Parathyroid adenoma (tissue), 2 donors: ENCODE data around the gene HDAC9.
"Not testable (repeated sequence)": the region's sequence is repeated elsewhere in the genome, so short reads cannot be mapped to it uniquely, and the experiment has no call there.

Source experiments
- H2AFZ ChIP-seq: fragments of 300-600 bp; sonication (generic); one replicate; pipeline ENCODE4 v1.7.0; 2017; ENCODE audit warnings: antibody characterized with exemption, mild to moderate bottlenecking
- H3K27ac ChIP-seq: fragments of 300-600 bp; sonication (generic); one replicate; pipeline ENCODE4 v1.7.0; 2017
- H3K27me3 ChIP-seq: fragments of 300-600 bp; sonication (generic); one replicate; pipeline ENCODE4 v1.7.0; 2017; ENCODE audit warnings: low read length; ENCODE audit not compliant: control insufficient read depth, insufficient read depth
- H3K36me3 ChIP-seq: fragments of 300-600 bp; sonication (generic); one replicate; pipeline ENCODE4 v1.7.0; 2017; ENCODE audit warnings: low read length; ENCODE audit not compliant: control insufficient read depth, insufficient read depth
- H3K4me1 ChIP-seq: fragments of 300-600 bp; sonication (generic); one replicate; pipeline ENCODE4 v1.7.0; 2017; ENCODE audit warnings: control low read depth
- H3K4me2 ChIP-seq: fragments of 300-600 bp; sonication (generic); one replicate; pipeline ENCODE4 v1.7.0; 2017; ENCODE audit warnings: low read length
- H3K4me3 ChIP-seq: fragments of 300-600 bp; sonication (generic); one replicate; pipeline ENCODE4 v1.7.0; 2017; ENCODE audit warnings: low read depth, low read length
- H3K79me2 ChIP-seq: fragments of 300-600 bp; sonication (generic); one replicate; pipeline ENCODE4 v1.7.0; 2017; ENCODE audit warnings: control low read depth
- H3K9ac ChIP-seq: fragments of 300-600 bp; sonication (generic); one replicate; pipeline ENCODE4 v1.7.0; 2017; ENCODE audit warnings: mild to moderate bottlenecking
- H3K9me3 ChIP-seq: fragments of 300-600 bp; sonication (generic); one replicate; pipeline ENCODE4 v1.7.0; 2017; ENCODE audit warnings: low read length; ENCODE audit not compliant: control insufficient read depth
- TF ChIP-seq, protein P1 (sequence below): fragments of 300-600 bp; sonication (generic); IDR thresholded peaks from one replicate; pipeline ENCODE4 v1.7.0; 2017; ENCODE audit warnings: antibody characterized with exemption, mild to moderate bottlenecking
- donor health status: primary hyperparathyroidism.

HDAC9 gene

DNA sequence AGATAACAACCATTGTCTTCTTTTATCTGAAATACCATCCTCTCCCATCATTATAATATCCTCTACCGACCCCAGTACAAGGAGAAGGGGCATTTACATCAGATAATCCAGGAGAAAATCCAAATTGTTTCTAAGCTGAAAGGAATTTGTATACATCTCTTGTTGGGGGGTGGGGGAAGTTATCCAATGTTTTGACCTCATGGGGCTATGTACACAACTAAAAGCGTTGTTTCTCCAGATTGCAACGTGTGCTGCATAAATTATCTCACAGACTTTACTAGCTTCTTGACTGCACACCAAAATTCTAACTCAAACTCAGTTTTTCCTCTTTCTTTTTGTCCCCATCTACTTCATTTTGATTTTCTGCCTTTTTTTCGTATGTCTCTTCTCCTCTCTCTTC is 465.2 kb downstream of the HDAC9 start:
- Histone ChIP-seq H3K27ac (no peak overlapping the region), H3K36me3 (no peaks in the 10 kb centered on the region), H2AFZ (no peak overlapping the region), H3K4me2 (no peak overlapping the region), H3K9ac (no peak overlapping the region), H3K27me3 (no peaks in the 10 kb centered on the region), H3K9me3 (no peaks in the 10 kb centered on the region), H3K79me2 (no peaks in the 10 kb centered on the region), H3K4me3 (no peak overlapping the region), H3K4me1 (no peaks in the 10 kb centered on the region)
- TF ChIP-seq, protein P1, sequence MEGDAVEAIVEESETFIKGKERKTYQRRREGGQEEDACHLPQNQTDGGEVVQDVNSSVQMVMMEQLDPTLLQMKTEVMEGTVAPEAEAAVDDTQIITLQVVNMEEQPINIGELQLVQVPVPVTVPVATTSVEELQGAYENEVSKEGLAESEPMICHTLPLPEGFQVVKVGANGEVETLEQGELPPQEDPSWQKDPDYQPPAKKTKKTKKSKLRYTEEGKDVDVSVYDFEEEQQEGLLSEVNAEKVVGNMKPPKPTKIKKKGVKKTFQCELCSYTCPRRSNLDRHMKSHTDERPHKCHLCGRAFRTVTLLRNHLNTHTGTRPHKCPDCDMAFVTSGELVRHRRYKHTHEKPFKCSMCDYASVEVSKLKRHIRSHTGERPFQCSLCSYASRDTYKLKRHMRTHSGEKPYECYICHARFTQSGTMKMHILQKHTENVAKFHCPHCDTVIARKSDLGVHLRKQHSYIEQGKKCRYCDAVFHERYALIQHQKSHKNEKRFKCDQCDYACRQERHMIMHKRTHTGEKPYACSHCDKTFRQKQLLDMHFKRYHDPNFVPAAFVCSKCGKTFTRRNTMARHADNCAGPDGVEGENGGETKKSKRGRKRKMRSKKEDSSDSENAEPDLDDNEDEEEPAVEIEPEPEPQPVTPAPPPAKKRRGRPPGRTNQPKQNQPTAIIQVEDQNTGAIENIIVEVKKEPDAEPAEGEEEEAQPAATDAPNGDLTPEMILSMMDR: no peak

DNA sequence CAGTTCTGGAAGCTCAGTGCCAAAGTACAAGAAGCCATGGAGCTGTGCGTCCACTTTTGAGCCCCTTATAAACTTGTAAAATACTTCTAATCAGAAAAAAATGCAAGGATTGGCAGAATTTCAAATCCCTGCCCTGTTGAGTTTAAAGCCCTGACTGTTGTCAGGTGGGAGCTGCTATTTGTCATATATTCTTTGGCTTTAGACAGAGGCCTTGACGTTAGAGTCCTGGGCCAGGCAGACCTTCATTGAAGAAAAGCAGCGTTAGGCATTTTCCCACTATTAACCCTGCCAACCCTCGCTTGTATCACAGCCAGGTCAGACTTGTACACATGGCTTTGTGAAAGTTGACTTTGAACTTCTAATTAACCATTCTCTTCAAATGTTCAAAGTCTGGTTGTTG is 466.5 kb downstream of the HDAC9 start:
- no peak overlapping the region for H3K4me2 ChIP-seq
- TF ChIP-seq, protein P1: no peak
- H3K9ac ChIP-seq: no peak overlapping the region
- H2AFZ ChIP-seq: no peak overlapping the region
- H3K27ac ChIP-seq: no peak overlapping the region
- H3K4me3 ChIP-seq: no peak overlapping the region
- H3K27me3 ChIP-seq: no peaks in the 10 kb centered on the region
- H3K4me1 ChIP-seq: no peaks in the 10 kb centered on the region
- no peaks in the 10 kb centered on the region for H3K9me3 ChIP-seq
- no peaks in the 10 kb centered on the region for H3K36me3 ChIP-seq
- no peaks in the 10 kb centered on the region for H3K79me2 ChIP-seq

DNA sequence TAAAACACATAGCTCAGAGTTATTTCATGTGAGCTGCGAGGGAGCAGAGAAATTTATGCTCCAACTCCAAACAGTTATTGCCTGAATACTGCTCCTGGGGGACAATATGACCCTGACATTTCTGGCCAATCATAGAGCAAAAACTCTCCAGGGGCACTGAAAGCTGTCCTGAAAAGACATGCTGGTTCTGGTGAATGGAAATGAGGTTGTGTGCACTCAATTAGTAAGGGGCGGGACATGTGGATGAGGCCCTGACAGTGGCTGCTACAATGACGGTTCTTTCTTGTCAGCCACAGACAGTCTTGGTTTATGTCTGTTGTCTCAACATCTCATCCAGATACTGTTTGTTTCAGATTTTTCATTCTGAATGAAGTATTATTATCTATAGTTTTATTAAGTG is 470.1 kb downstream of the HDAC9 start:
- Histone ChIP-seq H3K27ac (no peak overlapping the region), H3K4me3 (no peak overlapping the region), H3K9me3 (no peaks in the 10 kb centered on the region), H3K36me3 (no peaks in the 10 kb centered on the region), H2AFZ (no peak overlapping the region), H3K4me2 (no peak overlapping the region), H3K27me3 (no peaks in the 10 kb centered on the region), H3K79me2 (no peaks in the 10 kb centered on the region), H3K9ac (no peak overlapping the region), H3K4me1 (no peaks in the 10 kb centered on the region)
- TF ChIP-seq, protein P1: no peak

DNA sequence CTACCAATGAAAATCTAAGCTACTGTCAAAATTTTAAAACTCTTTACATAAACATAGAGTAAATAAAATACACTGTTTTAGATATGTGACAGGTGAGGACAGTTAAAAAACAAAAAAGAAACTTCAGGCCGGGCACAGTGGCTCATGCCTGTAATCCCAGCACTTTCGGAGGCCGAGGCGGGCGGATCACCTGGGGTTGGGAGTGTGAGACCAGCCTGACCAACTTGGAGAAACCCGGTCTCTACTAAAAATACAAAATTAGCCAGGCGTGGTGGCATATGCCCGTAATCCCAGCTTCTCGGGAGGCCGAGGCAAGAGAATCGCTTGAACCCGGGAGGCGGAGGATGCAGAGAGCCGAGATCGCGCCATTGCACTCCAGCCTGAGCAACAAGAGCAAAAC is 472.2 kb downstream of the HDAC9 start:
- H3K4me1 ChIP-seq, H3K4me3 ChIP-seq, H3K9me3 ChIP-seq, H3K27ac ChIP-seq, H3K79me2 ChIP-seq, H3K4me2 ChIP-seq, H3K9ac ChIP-seq, H3K36me3 ChIP-seq, H2AFZ ChIP-seq, H3K27me3 ChIP-seq: not testable (repeated sequence)

DNA sequence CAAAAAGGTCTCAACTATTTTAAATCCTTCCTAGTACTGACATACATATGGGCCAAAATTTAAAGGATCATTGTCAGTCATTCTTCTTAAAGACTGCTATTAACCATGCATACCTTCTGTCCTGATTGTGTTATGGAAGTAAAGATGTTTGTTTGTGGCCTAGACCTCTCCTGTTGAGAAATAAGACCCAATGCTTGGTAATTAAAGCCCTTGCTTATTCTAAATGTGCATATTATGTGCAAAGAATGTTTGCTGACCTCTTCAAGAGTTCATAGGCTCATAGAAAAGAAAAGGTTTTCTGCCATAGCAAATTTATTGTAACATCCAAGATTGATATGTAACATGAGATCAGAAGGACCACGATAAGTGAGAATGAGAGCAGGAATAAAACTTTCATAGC is 476.3 kb downstream of the HDAC9 start:
- H3K9me3 ChIP-seq: no peaks in the 10 kb centered on the region
- no peaks in the 10 kb centered on the region for H3K27me3 ChIP-seq
- H3K4me3 ChIP-seq: no peak overlapping the region
- H3K27ac ChIP-seq: no peak overlapping the region
- TF ChIP-seq, protein P1: no peak
- H3K4me1 ChIP-seq: no peaks in the 10 kb centered on the region
- H3K79me2 ChIP-seq: no peaks in the 10 kb centered on the region
- H3K9ac ChIP-seq: no peak overlapping the region
- no peaks in the 10 kb centered on the region for H3K36me3 ChIP-seq
- no peak overlapping the region for H3K4me2 ChIP-seq
- H2AFZ ChIP-seq: no peak overlapping the region
